HepG2 (cell line): ENCODE results near the gene INO80E. TPM values are rescaled to one million over a fixed set of nuclear protein-coding genes. Genes with fewer than 3 reads are reported as not detected.
A peak's percentile ranks its signal among the peaks of the same experiment; 100 is the strongest.

Experiments
- CREM ChIP-seq, 2 experiments: sonication (generic) in 1 of 2; formaldehyde crosslinking in 1 of 2; IDR thresholded peaks; 2 replicates each; pipeline versions ENCODE4 v1.4.0 to v1.6.1; 2016 to 2020; ENCODE audit warnings: antibody characterized with exemption in 1 of 2, mild to moderate bottlenecking in 1 of 2, missing genetic modification reagents in 1 of 2
- HDAC2 ChIP-seq: sonication (generic); formaldehyde crosslinking; IDR thresholded peaks from 2 replicates; pipeline ENCODE4 v1.4.0; 2020; ENCODE audit warnings: missing genetic modification reagents
- KDM5A ChIP-seq: fragments of 200-600 bp; sonication (generic); IDR thresholded peaks from 2 replicates; pipeline ENCODE4 v1.7.0; 2018; ENCODE audit warnings: antibody characterized with exemption, mild to moderate bottlenecking, low read length, borderline replicate concordance
- MYC ChIP-seq: sonication (generic); formaldehyde crosslinking; IDR thresholded peaks from 2 replicates; pipeline ENCODE4 v1.9.0; 2021; ENCODE audit warnings: missing genetic modification reagents, borderline replicate concordance
- POLR2A ChIP-seq, 2 experiments: IDR thresholded peaks; 2 replicates each; pipeline ENCODE4 v1.6.1; 2011; ENCODE audit warnings: low read depth in 2 of 2, low read length in 2 of 2, mild to moderate bottlenecking in 1 of 2, moderate library complexity in 1 of 2; ENCODE audit not compliant: insufficient read depth in 1 of 2
- SRF ChIP-seq: IDR thresholded peaks from 2 replicates; pipeline ENCODE4 v1.6.1; 2011; ENCODE audit warnings: mild to moderate bottlenecking, low read depth, low read length, moderate library complexity
- TFAP4 ChIP-seq: sonication (generic); IDR thresholded peaks from 2 replicates; pipeline ENCODE4 v1.6.1; 2016; ENCODE audit warnings: low read depth, borderline replicate concordance
- ZBTB40 ChIP-seq, 2 experiments: fragments of 450-650 bp in 1 of 2; sonication (generic) in 1 of 2; formaldehyde crosslinking in 1 of 2; IDR thresholded peaks; 2 replicates each; pipeline versions ENCODE4 v1.6.1 to v1.8.0; 2016 to 2022; ENCODE audit warnings: antibody characterized with exemption in 1 of 2, mild to moderate bottlenecking in 1 of 2, missing genetic modification reagents in 1 of 2
- ZKSCAN5 ChIP-seq: sonication (generic); formaldehyde crosslinking; IDR thresholded peaks from 2 replicates; pipeline ENCODE4 v1.5.1; 2020; ENCODE audit warnings: mild to moderate bottlenecking, missing genetic modification reagents
- ZNF232 ChIP-seq: sonication (generic); formaldehyde crosslinking; IDR thresholded peaks from 2 replicates; pipeline ENCODE4 v1.4.0; 2020; ENCODE audit warnings: missing genetic modification reagents, borderline replicate concordance
- ZNF260 ChIP-seq: sonication (generic); formaldehyde crosslinking; IDR thresholded peaks from 2 replicates; pipeline ENCODE4 v1.4.0; 2020; ENCODE audit warnings: missing genetic modification reagents, low read depth, mild to moderate bottlenecking, borderline replicate concordance
- ZNF280B ChIP-seq: sonication (generic); formaldehyde crosslinking; IDR thresholded peaks from 2 replicates; pipeline ENCODE4 v1.5.0; 2020; ENCODE audit warnings: missing genetic modification reagents, mild to moderate bottlenecking, borderline replicate concordance
- ZNF362 ChIP-seq: sonication (generic); formaldehyde crosslinking; IDR thresholded peaks from 2 replicates; pipeline ENCODE4 v1.4.0; 2020; ENCODE audit warnings: missing genetic modification reagents, mild to moderate bottlenecking, borderline replicate concordance
- ZNF431 ChIP-seq: sonication (generic); formaldehyde crosslinking; IDR thresholded peaks from 2 replicates; pipeline ENCODE4 v1.9.0; 2022; ENCODE audit warnings: missing genetic modification reagents, low read depth, mild to moderate bottlenecking, borderline replicate concordance
- polyA plus RNA-seq, 8 experiments: library from polyadenylated mRNA; depleted of rRNA in 3 of 8; stranded (reverse) in 7 of 8; unstranded in 1 of 8; fragments of >200 nt; fragmentation: Illumina TruSeq in 4 of 8; extraction: Trizol in 4 of 8; gene quantifications; 2 replicates each; pipeline versions ENCODE4 v1.2.1 to v1.2.3, GENCODE V29; 2011 to 2016; ENCODE audit warnings: low read depth in 4 of 8, missing spikeins in 1 of 8, mixed read lengths in 1 of 8; ENCODE audit not compliant: insufficient read depth in 1 of 8
- total RNA-seq, 5 experiments: library from RNA; depleted of rRNA; stranded (reverse); fragments of >200 nt; fragmentation: Illumina TruSeq; extraction: Trizol; gene quantifications; 2 replicates each; pipeline ENCODE4 v1.2.3, GENCODE V29; 2016; ENCODE audit warnings: low read depth in 1 of 5

Gene INO80E
- total and polyA plus RNA-seq, 2 of the 13 experiments (the other 11 are each of a cell fraction or from before 2014, with no cell fraction given) = 25.8 to 45.6 TPM

- TF ChIP-seq ZBTB40 (IDR thresholded peaks at IDR 0.05) (no peak), ZBTB40 (CRISPR knock-in tag; IDR thresholded peaks at IDR 0.05) (0 out of 2 replicates have a peak, but pooled peaks have one; percentile 27), POLR2A (IDR thresholded peaks at IDR 0.05; ENCODE audit: insufficient read depth in 1 of 2, low read depth in 2 of 2, low read length in 2 of 2) (peak; percentile 6 to 49; a peak in 2 of 4 replicates), ZNF431 (CRISPR knock-in tag) (no peak), HDAC2 (CRISPR knock-in tag) (0 out of 2 replicates have a peak, but pooled peaks have one; percentile 10), ZKSCAN5 (no peak), KDM5A (0 out of 2 replicates have a peak, but pooled peaks have one; percentile 23), MYC (CRISPR knock-in tag) (0 out of 2 replicates have a peak, but pooled peaks have one; percentile 4), SRF (no peak), TFAP4 (peak; percentile 29; the same call in 1 of the 2 replicates), ZNF260 (no peak), ZNF280B (CRISPR knock-in tag) (0 out of 2 replicates have a peak, but pooled peaks have one; percentile 59), ZNF232 (CRISPR knock-in tag) (peak; percentile 43; the same call in 1 of the 2 replicates), CREM (IDR thresholded peaks at IDR 0.05) (no peak), CREM (CRISPR knock-in tag; IDR thresholded peaks at IDR 0.05) (no peak), ZNF362 (CRISPR knock-in tag) (no peak)
Observed at GRCh38 chr16:29974291-29975133, 21.5 kb upstream of the INO80E start (continued).
